ENCODE data around the gene CPED1.
"Not testable (repeated sequence)": the region's sequence is repeated elsewhere in the genome, so short reads cannot be mapped to it uniquely, and the experiment has no call there.

Gene CPED1

DNA sequence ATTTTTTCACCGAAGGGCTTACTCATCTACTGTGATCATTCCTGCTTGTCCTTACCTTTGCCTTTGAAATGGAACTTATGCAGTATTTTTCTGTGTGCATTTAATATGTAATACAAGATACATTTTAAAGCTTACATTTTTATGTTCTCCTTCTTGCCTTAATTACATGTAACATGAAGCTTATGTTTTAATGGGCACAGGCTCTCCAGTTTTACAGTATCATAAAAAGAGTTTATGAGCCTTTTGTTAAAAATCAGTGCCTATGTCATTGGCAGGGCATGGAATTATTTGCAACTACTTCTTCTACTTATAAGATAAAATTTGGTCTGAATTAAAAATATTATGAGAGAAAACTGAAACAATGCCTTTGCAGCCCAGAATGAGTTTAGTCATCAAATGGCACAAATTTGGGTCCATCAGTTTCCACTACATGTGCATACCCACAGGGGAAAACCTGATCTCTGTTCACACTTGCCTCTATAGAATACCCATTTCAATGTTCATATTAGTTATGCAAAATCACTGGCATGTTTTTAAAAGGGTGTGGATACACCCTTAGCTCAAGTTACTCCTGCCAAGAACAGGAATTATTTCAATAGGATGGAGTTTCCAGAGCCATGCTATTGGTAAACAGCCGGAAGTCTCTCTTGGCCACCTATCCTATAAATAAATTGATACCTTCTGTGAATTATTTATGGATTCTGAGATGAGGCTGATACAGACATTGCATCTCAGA, 312.3 kb downstream of the CPED1 start:
- DNase-seq = no peak

DNA sequence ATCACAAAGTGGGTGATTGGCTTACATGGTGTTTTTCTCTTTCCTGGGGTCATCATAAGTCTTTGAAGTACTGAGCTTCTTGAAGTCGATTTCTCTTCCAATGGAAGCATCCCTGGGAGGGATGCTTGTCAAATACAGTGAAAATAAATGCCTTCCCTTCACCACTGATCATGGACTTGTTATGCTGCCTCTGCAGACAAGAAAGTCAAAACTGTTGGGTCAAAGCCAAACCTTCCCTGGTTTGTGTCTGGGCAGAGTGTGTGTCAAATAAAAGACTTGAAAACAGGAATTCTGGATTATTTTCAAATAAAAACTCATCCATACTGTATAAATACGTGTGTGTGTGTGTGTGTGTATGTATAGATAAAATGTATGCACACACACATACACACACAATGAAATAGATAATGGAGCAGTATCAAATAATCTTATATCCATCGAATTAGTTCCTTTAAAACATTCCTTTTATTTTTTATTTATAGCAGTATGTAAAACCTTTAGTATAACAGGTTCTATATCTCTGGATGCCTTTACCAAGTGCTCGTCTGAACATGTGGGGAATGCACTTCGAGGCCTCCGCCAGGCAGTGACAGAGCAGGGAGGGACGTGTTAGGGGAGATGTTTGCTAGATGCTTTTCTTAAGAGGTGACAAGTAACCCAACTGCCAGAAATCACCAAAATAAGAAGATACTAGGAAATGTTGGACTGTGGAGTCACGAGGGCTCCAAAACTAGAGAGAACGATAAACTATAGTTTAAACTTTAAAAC, 313.1 kb downstream of the CPED1 start:
- DNase-seq = no peak

DNA sequence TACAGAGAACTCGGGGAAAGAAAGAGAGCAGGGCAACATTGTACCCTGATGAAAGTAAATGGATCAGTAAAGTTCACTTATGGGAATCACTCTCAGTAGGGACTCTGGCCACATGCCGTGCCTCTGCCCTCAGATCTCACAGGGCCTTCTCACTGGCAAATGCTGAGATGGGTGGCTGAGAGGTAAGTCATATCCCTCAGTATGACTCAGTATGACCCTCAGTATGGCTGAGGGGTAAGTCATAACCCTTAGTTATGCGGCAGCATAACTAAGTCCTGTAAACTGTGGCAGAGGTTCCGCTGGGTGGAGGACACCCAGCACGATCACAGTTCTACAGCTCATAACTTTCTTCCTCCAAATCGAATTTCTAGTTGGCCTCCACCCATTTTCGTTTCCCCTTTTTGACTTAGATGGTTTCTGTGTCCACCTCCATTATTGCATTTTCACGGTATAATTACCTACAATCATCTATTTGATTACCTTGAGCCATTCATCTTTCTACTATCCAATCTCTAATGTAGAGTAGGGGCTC, 313.8 kb downstream of the CPED1 start:
- no peak for DNase-seq

DNA sequence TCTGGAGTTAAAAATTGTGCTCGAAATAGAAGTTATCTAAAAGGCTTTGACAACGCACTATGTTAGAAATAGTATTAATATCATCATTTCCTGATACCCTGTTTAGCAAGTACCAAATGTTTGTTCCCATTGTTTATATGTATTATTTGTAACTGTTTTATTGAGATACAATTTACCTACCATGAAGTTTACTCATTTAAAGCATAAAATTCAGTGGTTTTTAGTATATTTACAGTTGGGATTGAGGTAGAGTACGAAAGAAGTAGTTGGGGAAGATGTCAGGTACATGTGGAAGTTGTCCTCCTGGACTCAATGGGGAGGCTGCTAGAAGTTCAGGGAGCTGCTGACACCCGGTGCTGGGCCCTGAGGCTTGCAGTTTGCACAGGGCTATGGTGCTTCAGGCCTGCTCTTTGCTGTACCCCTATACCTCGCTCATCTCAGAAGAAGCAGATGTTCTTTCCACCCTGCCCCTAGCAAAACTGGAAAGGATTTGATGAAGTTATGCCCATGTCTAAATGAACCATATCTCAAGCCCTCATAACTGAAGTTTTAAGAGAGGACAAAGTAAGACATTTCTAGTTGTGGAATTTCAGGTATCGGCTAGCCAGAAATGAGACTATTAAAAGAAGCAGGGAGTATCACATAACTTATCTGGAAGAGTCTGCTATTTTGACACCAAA, 315.1 kb downstream of the CPED1 start:
- DNase-seq = no peak

DNA sequence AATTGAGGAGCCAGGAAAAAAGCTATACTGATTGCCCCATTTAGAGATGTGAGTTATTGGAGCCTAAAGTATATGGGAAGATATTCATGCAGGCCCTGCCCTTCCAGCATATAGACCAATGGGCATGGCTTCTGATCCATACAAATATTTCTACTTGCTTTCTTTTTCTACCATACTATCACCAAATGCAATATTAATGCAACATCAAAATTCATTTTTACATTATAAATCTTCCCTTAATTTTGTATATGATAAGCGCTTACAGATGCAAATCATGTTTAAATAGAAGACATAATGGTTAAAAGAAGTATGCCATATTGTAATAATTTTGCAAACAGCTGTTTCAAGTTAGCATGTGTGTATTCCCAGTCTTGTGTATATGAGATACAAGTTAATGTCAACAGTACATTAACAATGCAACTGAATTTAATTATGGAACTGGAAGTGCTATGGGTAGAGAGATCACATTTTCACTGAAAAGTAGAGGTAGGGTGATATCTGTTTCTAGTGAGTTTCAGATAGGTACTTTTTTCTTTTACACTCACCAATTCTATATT, 315.7 kb downstream of the CPED1 start:
- DNase-seq = no peak

DNA sequence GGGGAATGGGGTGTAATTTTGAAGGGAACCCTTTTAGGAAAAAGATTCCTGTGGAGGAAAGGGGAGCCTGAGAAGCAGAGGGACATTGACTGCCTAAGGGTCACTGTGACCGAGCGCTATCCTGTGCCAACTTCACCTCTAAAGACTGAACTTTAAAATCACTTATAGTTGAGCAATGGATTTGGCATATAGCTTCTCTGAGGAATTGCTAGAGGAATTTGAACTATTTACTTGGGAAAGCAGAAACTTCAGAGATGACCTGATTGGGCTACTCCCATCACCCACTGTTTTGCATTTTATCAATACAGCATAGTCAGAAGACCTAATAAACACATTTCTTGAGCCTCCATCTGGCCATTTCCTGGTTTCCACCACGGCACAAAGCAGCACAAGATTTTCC, 316.6 kb downstream of the CPED1 start:
- DNase-seq = no peak

DNA sequence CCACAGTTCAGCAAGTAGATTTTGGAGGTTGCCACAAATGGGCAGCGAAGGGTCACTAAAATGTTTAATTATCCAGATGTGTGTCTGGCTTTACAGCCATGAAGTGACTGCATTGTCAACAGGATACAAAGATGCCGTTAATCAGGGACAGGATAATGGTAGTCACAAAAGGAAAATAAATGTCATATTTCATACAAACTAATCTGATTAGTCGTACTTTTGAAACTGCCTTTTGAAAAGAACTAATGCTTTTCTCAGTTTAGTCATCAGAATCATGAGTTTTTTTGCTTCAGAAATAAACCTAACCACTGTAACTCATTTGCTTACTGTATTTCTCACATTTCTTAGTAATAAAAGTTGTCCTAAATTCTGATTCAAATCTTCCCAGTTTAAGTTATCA, 318.1 kb downstream of the CPED1 start:
- no peak for DNase-seq

DNA sequence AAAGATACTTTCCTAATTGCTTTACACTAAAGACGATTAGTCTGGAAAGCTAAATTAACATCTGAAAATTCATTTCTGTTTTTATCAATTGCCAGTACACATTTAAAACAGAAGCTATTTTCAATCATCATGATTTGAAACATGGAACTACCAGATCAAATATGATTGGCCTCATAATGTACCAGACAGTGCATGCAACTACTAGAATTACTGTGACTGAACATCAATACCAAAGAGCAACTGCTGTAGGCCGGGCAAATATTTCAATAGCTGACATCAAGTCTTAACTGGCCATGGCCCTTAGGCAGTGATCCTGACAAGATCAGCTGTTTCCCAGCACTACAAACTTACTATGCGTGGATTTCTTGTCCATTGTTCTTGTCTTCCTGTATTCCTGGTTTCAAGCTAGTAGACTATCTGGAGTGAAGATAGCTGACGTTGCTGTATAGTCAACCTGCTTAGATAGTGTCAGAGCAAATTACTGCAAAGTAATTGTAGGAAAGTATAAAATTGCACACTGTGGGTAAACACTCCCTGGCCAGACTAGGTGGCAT, 318.6 kb downstream of the CPED1 start:
- no peak for DNase-seq

DNA sequence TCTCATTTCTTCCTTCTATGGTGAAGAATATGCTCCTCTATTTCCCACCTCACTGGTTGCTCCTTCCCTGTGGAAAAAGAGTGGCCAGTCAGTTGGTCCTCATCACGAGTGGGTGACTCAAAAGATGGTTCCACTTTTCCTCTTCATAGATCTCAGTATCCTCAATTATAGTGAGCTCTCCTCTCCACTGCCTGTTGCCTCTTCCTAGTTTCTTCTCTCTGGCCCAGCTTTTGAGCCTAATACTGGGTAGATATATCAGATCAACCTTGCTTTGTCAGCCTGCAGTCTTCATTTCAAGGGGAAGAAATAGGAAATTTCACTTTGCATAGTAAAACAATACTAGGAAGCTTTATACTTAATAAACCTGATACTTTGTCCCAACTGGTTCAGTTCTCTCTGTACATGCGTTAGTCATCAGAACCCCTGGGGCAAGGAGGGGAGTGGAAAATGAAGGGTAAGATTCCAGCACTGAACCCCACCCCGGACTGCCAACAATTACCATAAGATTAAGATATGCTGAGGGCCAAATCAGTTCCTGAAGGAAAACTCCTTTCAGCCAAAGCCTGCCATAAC, 324.8 kb downstream of the CPED1 start:
- no peak for DNase-seq

DNA sequence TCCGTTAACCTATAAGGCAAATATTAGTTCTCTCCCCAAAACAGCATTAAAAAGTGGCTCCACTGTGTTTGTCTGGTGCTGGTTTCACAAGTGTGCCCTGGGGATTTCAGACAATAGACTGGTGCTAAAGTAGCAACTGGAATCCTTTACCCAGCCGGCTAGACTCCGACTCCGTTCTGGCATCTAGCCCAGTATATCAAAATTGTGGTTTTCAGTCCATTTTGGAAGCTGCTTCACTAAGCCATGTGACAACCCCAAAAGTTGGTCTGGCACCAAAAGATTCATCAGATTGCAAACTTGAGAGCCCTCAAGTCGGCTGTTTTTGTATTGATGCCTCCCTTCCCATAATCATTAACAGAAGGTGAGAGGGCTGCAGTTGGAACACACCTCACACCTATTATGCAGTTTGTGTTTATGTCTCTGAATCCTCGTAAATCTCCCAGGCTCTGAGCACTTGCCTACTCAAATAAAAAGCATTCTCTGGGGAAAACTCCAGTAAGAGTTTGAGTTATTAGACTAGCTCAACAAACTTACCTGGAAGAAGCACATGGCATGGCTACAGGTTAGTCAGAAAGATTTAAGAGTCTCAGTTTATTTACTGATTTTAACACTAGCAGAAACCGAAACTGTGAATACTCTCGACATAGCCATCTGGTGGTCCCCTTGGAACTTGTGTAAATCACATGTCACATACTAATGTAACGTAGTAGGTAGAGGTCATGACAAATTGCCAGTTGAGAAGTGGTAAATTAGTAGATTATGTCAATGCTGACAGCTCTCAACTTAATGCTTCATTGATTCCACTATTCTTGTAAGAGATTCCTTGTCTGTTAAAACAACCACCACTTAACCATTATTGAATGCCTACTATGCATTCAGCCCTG, 325.5 kb downstream of the CPED1 start:
- DNase-seq = no peak

DNA sequence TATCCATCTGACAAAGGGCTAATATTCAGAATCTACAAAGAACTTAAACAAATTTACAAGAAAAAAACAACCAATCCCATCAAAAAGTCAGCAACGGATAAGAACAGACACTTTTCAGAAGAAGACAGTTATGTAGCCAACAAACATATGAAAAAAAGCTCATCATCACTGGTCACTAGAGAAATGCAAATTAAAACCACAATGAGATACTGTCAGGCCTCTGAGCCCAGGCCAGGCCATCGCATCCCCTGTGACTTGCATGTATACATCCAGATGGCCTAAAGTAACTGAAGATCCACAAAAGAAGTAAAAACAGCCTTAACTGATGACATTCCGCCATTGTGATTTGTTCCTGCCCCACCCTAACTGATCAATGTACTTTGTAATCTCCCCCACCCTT, 326.7 kb downstream of the CPED1 start:
- DNase-seq = not testable (repeated sequence)

DNA sequence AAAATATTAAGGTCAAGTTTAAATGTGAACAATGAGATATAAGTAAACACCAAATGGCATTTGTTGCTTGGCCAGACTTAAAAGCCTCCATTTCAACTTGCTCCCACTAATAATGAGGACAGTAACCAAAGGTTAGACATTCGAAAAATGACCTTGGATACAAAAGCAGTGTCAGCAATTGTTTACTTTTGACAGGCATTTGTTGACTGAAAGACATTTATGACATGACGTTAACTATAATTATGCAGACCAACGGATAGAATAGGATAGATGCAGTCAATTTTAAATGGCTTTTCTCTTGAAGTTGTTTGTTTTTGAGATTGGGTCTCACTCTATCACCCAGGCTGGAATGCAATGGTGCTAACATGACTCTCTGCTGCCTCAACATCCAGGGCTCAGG, 333.9 kb downstream of the CPED1 start:
- no peak for DNase-seq

DNA sequence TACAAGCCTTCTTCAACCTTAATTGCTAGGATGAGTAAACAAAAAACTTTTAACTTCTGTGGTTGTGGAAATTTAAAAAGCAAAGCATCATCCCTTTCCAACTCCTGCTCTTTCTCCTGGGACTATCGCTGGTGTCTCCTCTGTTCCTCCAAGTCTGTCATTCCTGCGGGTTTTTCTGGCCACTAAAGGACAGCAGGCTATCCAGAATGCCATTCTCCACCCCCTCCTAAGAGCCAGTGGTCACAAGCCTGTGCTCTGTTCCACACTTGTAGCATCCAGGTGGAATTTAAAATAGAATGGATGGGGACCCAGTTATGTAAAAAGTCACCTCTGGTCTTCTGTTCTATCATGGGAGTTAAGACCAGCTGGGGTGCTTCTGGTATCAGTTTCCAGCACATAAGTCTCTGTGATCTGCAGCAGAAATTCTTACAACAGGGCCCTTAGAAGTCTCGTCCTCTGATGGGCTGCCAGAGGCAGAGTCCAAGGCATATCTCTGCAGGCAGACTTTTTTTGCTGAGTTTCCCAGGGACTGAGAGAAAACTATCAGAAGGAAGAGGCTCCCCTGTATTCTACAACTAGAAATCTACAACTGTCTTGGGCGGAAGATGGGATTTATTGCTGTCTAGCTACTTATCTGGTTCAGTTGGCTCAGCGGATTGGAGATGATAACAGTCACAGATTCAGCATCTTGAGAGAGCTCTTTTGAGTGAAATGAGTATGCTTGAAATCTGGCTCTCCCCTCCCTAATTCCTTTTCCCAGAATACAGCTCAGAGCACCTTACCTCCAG, 335.2 kb downstream of the CPED1 start:
- DNase-seq = no peak

DNA sequence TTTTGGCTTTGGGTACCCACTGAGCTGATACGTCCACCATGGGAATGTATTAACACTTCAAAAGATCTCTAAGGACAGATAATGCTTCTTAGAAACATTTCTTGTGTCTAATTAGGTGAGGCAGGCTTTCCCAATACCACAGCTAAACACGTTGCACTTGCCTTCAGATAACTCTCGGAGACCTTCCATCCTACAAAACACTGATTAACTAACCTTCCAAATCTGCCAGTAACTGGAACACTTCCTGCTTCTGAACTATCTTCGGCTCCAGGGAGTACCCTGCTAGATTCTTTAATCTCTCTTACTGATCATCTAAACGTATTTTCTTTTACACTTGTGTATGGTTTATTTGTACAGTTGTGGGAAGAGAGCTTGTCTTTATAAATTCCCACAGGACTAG, 339.2 kb downstream of the CPED1 start:
- DNase-seq = no peak

DNA sequence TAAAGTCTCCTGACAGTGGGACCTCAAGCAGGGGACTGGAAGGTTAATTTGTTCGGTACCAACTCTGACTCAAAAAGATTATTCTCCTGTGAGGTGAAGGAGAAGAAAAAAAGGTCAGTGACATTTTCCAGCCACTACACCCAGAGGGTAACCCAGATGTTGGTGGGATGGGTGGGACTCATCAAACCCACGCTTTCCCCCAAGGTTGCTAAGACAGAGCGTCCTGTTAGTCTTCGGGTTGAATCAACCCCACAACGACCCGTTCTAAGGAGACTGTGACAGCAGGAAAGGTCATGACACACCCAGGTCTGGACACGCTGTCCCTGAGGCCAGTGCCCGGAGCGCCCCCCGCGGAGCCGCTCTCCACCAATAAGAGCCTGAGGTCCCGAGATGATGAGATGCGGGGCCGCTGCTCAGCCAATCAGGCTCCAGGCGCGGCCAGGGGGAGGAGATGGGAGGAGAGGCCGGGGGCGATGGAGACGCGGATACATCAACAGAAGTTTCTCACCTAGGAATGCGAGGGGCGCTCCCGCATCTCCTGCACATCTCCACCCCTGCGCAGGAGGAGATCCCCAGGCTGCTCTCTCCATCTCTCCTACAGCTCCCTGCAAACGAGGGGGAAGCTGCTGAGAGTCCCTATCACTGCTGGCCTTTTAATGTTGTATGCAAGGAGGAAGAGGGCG, 340.1 kb downstream of the CPED1 start, which contains the start of gene WNT16:
Gene WNT16, plus strand, starts transcription at position 493 of the 683 bp plus-strand sequence. CDS start 293 bp downstream, outside the sequence.
- no peak for DNase-seq

DNA sequence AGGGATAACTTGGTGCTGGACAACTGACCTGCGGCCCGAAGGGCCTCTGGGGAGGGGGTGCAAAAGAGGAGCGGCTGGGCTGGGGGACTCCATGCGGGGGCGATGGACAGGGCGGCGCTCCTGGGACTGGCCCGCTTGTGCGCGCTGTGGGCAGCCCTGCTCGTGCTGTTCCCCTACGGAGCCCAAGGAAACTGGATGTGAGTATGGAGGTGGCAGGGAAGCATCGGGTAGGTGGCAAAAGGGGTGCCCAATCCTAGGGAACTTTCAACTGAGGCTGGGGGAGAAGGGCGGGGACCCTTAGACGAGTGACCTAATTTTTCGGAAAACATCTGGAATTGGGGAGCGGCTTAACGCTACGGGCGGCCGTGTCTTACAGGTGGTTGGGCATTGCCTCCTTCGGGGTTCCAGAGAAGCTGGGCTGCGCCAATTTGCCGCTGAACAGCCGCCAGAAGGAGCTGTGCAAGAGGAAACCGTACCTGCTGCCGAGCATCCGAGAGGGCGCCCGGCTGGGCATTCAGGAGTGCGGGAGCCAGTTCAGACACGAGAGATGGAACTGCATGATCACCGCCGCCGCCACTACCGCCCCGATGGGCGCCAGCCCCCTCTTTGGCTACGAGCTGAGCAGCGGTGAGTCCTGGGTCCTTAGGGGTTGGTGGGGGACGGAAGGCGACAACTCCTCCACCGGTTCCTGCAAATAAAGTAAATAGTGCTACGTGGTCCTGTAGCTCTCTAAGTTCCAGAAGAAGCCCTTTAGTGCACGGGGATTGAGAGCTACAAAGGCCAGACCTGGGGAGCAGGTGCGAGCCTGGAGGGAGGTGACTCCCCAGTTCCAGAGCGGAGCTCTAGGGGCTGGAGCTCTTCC, 340.9 kb downstream of the CPED1 start:
- no peak for DNase-seq

DNA sequence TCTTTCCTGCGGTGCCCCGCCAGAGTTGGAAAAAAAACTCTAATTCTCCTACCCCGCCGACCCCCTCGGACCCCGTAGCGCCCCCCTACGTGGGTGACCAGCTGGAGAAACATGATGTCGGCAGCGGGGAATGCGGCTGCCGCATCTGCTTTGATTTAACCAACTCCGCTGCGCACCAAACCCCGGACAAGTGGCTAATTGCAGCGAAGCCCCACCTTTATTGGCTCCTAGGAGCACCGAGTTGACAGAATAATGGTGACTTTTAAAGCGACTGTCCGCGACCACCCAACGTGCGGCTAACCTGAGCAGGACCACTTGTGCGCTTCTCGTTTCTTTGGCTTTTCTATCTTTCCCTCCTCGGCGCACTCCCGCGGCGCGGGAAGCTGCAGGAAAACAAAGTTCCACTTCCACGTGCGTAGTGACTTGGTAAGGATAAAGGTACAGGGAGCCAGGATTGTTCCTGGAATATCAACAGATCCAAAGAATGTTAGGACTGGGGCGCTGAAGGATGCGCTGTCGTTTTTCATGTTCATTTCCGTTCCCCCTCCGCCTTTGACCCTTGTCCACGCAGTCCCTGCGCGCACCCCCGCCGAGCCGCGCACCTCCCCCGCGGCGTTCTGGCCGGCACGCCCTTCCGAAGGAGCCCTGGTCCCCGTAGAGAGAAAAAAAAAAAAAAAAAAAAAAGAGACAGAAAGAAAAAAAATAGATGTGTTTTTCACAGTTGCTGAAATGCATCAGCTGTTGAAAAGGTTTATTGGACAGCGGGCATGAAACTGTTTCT, 341.7 kb downstream of the CPED1 start:
- no peak for DNase-seq

DNA sequence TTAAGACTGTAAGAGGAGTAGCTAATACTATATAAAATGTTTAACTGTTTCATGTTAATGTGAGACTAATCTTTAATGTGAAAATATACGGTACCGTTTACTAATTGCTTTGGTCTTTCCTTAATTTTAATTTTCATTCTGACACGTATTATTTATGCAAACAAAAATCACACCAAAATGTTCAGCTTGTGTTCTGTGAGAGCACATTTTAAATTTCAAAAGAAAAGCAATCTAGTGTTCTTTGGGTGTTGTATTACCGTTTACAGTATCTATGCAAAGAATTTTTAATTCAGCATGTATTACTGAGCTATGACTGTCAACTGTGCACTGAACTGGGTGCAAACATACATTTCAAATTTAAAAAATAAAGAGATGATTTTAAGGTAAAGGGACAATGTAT, 342.5 kb downstream of the CPED1 start:
- no peak for DNase-seq

Measured in midbrain (tissue), 1 donor.